ENCODE measurements around the gene DOCK8. TPM values are rescaled to one million over a fixed set of nuclear protein-coding genes. Genes with fewer than 3 reads are reported as not detected.
A peak's percentile ranks its signal among the peaks of the same experiment; 100 is the strongest.

Gene DOCK8
- total and polyA plus RNA-seq, 2 experiments from 2014 or later: 0.94 to 1.2 TPM

DNA sequence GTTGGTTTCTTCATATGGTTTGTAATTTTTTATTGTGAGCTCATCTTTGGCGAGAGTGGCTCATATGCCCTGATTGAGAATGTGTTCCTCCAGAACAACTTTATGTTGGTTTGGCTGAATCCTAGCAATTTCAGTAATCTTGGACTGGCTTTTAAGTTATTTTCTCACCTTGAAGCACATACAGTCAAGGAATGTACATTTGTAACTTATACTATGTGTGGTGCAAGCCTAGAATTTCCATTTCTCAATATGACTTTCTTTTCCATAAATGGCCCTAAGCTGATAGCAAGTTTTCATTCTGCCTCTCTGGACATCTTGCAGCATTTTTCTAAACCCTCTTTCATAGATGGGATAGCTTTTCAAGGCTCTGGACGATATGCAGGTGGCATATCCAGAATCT is 247.5 kb downstream of the DOCK8 start (continued):
- no peak for TF ChIP-seq POLR2AphosphoS5 (IDR thresholded peaks at IDR 0.05; ENCODE audit: low read depth)
- TF ChIP-seq, protein P1, sequence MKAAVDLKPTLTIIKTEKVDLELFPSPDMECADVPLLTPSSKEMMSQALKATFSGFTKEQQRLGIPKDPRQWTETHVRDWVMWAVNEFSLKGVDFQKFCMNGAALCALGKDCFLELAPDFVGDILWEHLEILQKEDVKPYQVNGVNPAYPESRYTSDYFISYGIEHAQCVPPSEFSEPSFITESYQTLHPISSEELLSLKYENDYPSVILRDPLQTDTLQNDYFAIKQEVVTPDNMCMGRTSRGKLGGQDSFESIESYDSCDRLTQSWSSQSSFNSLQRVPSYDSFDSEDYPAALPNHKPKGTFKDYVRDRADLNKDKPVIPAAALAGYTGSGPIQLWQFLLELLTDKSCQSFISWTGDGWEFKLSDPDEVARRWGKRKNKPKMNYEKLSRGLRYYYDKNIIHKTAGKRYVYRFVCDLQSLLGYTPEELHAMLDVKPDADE (IDR thresholded peaks at IDR 0.05): no peak
- TF ChIP-seq, protein P2, sequence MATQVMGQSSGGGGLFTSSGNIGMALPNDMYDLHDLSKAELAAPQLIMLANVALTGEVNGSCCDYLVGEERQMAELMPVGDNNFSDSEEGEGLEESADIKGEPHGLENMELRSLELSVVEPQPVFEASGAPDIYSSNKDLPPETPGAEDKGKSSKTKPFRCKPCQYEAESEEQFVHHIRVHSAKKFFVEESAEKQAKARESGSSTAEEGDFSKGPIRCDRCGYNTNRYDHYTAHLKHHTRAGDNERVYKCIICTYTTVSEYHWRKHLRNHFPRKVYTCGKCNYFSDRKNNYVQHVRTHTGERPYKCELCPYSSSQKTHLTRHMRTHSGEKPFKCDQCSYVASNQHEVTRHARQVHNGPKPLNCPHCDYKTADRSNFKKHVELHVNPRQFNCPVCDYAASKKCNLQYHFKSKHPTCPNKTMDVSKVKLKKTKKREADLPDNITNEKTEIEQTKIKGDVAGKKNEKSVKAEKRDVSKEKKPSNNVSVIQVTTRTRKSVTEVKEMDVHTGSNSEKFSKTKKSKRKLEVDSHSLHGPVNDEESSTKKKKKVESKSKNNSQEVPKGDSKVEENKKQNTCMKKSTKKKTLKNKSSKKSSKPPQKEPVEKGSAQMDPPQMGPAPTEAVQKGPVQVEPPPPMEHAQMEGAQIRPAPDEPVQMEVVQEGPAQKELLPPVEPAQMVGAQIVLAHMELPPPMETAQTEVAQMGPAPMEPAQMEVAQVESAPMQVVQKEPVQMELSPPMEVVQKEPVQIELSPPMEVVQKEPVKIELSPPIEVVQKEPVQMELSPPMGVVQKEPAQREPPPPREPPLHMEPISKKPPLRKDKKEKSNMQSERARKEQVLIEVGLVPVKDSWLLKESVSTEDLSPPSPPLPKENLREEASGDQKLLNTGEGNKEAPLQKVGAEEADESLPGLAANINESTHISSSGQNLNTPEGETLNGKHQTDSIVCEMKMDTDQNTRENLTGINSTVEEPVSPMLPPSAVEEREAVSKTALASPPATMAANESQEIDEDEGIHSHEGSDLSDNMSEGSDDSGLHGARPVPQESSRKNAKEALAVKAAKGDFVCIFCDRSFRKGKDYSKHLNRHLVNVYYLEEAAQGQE (IDR thresholded peaks at IDR 0.05; ENCODE audit: unreplicated experiment): no peak
- no peak for TF ChIP-seq ZNF114 (CRISPR knock-in tag; IDR thresholded peaks at IDR 0.05)
- no peak for TF ChIP-seq EZH2 (IDR thresholded peaks at IDR 0.05; ENCODE audit: low read depth, unreplicated experiment)
- TF ChIP-seq JUNB (IDR thresholded peaks at IDR 0.05; ENCODE audit: unreplicated experiment): no peak

DNA sequence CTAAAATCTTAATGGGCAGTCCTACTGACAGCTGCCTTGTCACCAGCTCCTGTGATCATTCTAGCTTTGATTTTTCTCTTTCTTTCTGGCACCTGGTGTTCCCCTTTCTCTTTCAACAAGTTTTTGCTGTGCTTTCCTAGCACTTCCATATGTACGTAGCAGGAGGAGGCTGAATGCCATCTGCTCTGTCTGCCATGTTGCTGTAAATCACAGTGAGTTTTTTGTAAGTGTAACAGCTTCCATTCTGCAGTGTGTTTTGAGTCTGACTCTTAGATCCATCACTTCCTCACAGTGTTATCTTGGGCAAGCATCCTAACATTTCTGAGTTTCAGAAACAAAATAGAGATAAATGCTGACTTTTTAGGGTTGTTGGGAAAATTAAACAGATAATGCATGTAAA is 247.9 kb downstream of the DOCK8 start:
- H2AFZ ChIP-seq: 0 out of 2 replicates have a peak overlapping the region, but pooled peaks have one; percentile 43
- H3K4me3 Mint-ChIP-seq: no peak overlapping the region
- ATAC-seq (no peak), DNase-seq (ENCODE audit: low spot score) (no peak)
- no peaks in the 10 kb centered on the region for H3K36me3 Mint-ChIP-seq (ENCODE audit: low read depth)
- H3F3A ChIP-seq (replicated peaks; ENCODE audit: low read depth): no peaks in the 10 kb centered on the region
- no peaks in the 10 kb centered on the region for H3K9me2 ChIP-seq (ENCODE audit: insufficient read depth)
- no peaks in the 10 kb centered on the region for H3K27me3 ChIP-seq (ENCODE audit: insufficient read depth)
- H3K4me3 ChIP-seq: no peak overlapping the region
- no peaks in the 10 kb centered on the region for H3K36me3 ChIP-seq (ENCODE audit: insufficient read depth)
- H3K4me2 ChIP-seq: no peak overlapping the region
- no peaks in the 10 kb centered on the region for H4K20me1 ChIP-seq (replicated peaks; ENCODE audit: insufficient read depth)
- H3K27ac Mint-ChIP-seq: no peak overlapping the region
- no peaks in the 10 kb centered on the region for H3K9me3 Mint-ChIP-seq
- H3K27ac ChIP-seq (ENCODE audit: low read depth): no peak overlapping the region
- no peaks in the 10 kb centered on the region for H3K4me1 ChIP-seq (ENCODE audit: insufficient read depth)
- peaks cover 7% of the 10 kb centered on the region for H3K4me1 Mint-ChIP-seq
- H3K79me2 ChIP-seq (replicated peaks; ENCODE audit: insufficient read depth): no peaks in the 10 kb centered on the region
- H3K27me3 Mint-ChIP-seq (ENCODE audit: insufficient read depth, low read depth, poor library complexity): no peaks in the 10 kb centered on the region
- TF ChIP-seq EZH2phosphoT487 (IDR thresholded peaks at IDR 0.05; ENCODE audit: unreplicated experiment): no peak
- TF ChIP-seq, protein P1 (IDR thresholded peaks at IDR 0.05): no peak
- TF ChIP-seq ZNF114 (CRISPR knock-in tag; IDR thresholded peaks at IDR 0.05): no peak
- TF ChIP-seq ZNF331 (CRISPR knock-in tag; IDR thresholded peaks at IDR 0.05; ENCODE audit: low read depth): no peak
- TF ChIP-seq CREB1 (CRISPR knock-in tag; IDR thresholded peaks at IDR 0.05; ENCODE audit: low read depth): no peak
- TF ChIP-seq, protein P2 (IDR thresholded peaks at IDR 0.05; ENCODE audit: unreplicated experiment): no peak
- no peak for TF ChIP-seq NANOG (IDR thresholded peaks at IDR 0.05; ENCODE audit: borderline replicate concordance)
- no peak for TF ChIP-seq EZH2 (IDR thresholded peaks at IDR 0.05; ENCODE audit: low read depth, unreplicated experiment)

All from GM23338 (cell line).